Suprapubic skin (tissue), 4 donors: ENCODE measurements around the gene TRHDE.

Experiments
- CTCF ChIP-seq, 2 donors: fragments of 200-600 bp in 1 of 2; fragments of 450-650 bp in 1 of 2; sonication (generic) in 1 of 2; IDR thresholded peaks; one replicate each; pipeline ENCODE4 v1.5.1; 2016 to 2019; ENCODE audit warnings: antibody characterized with exemption in 2 of 2, mild to moderate bottlenecking in 1 of 2, moderate library complexity in 1 of 2
- EP300 ChIP-seq: sonication (generic); formaldehyde crosslinking; IDR thresholded peaks from one replicate; pipeline ENCODE4 v1.6.1; 2017; ENCODE audit warnings: antibody characterized with exemption
- POLR2A ChIP-seq, 2 donors: fragments of 450-650 bp; IDR thresholded peaks; one replicate each; pipeline ENCODE4 v1.6.1; 2017; ENCODE audit warnings: antibody characterized with exemption in 2 of 2, mild to moderate bottlenecking in 2 of 2, moderate library complexity in 2 of 2
- POLR2AphosphoS5 ChIP-seq, 3 donors: sonication (generic); formaldehyde crosslinking; IDR thresholded peaks; one replicate each; pipeline ENCODE4 v1.6.1; 2017; ENCODE audit warnings: antibody characterized with exemption in 3 of 3

GRCh38 chr12:72368719-72369422 is 96.7 kb downstream of the TRHDE start:
- TF ChIP-seq POLR2A (IDR thresholded peaks at IDR 0.05) (no peak), CTCF (IDR thresholded peaks at IDR 0.05) (no peak), POLR2AphosphoS5 (IDR thresholded peaks at IDR 0.05) (no peak), EP300 (no peak)
